Spleen (tissue), 7 donors: ENCODE measurements around the gene BTG3.

Experiments
- POLR2A ChIP-seq, 3 donors: fragments of 450-650 bp; IDR thresholded peaks; one replicate each; pipeline ENCODE4 v1.5.1; 2017; ENCODE audit warnings: antibody characterized with exemption in 3 of 3, mild to moderate bottlenecking in 1 of 3
- POLR2AphosphoS5 ChIP-seq, 3 donors: sonication (generic); formaldehyde crosslinking; IDR thresholded peaks; one replicate each; pipeline ENCODE4 v1.5.1; 2017; ENCODE audit warnings: antibody characterized with exemption in 3 of 3
- TF ChIP-seq, protein P1 (sequence below), 11 experiments: fragments of 200-600 bp in 7 of 11; fragments of 450-650 bp in 4 of 11; sonication (generic) in 4 of 11; IDR thresholded peaks in 8 of 11; conservative IDR thresholded peaks in 3 of 11; 1 replicate in 7 of 11; 2 replicates in 4 of 11; pipeline versions ENCODE4 v1.4.0 to v1.8.0; 2016 to 2021; ENCODE audit warnings: antibody characterized with exemption in 11 of 11, inconsistent platforms in 4 of 11, mild to moderate bottlenecking in 1 of 11
- donor health status: DM: no; HTN: no; CAD: no; lungs with moderate emphysema.
- donor health status: DM: no; HTN: no; CAD: no.
- donor health status: DM: no; HTN: no; CAD: no.

DNA sequence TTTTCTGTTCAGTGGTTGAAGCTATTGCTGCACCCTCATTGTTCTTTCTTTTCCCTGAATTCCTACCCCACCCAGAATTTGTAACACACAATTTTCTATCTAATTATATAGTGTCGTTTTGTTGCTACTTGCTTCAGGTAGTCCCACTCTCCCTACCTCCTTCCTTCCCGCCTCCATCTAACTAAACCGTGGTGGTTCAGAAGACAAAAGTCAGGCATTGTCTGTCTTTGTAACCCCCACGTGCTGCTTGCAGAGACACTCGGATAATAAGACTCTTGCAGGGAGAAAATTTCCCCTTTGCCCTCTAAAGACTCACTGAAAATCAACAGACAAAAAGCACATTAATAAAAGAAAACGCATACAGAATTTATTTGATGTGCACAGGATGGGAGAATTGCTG, 46.2 kb upstream of the BTG3 start:
- TF ChIP-seq, protein P1, sequence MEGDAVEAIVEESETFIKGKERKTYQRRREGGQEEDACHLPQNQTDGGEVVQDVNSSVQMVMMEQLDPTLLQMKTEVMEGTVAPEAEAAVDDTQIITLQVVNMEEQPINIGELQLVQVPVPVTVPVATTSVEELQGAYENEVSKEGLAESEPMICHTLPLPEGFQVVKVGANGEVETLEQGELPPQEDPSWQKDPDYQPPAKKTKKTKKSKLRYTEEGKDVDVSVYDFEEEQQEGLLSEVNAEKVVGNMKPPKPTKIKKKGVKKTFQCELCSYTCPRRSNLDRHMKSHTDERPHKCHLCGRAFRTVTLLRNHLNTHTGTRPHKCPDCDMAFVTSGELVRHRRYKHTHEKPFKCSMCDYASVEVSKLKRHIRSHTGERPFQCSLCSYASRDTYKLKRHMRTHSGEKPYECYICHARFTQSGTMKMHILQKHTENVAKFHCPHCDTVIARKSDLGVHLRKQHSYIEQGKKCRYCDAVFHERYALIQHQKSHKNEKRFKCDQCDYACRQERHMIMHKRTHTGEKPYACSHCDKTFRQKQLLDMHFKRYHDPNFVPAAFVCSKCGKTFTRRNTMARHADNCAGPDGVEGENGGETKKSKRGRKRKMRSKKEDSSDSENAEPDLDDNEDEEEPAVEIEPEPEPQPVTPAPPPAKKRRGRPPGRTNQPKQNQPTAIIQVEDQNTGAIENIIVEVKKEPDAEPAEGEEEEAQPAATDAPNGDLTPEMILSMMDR (IDR thresholded peaks at IDR 0.05 in 8 of 11, conservative IDR thresholded peaks at IDR 0.05 in 3 of 11), result no peak
- TF ChIP-seq POLR2A (IDR thresholded peaks at IDR 0.05) (no peak), POLR2AphosphoS5 (IDR thresholded peaks at IDR 0.05) (no peak)
